GM12878 (cell line): ENCODE measurements around the gene RYR2. TPM values are rescaled to one million over a fixed set of nuclear protein-coding genes. Genes with fewer than 3 reads are reported as not detected.

ENCODE experiments used
- ATAC-seq: fragments of 200-7000 bp; cut with Tn5 transposase; 3 replicates; pipeline ENCODE4 v1.9.1; 2020; ENCODE audit warnings: mild to moderate bottlenecking, moderate library complexity
- BruUV-seq: library from RNA; stranded (reverse); fragments of 400-500 nt; replicated peaks from 2 replicates; lab custom pipeline; 2021; lab: Mats Ljungman, UMichigan
- CTCF ChIA-PET: fragments of 300-600 bp; sonication (Branson Sonifier 250); formaldehyde crosslinking; extraction: SDS; loops from one replicate; lab custom pipeline; 2021; ENCODE audit warnings: inconsistent platforms; lab: Yijun Ruan, JAX
- POLR2A ChIA-PET: fragments of 350-600 bp; formaldehyde crosslinking; extraction: SDS; loops from one replicate; lab custom pipeline; 2021; ENCODE audit warnings: inconsistent platforms; lab: Charles Lee
- RAD21 ChIA-PET: fragments of 300-600 bp; sonication (Branson Sonifier 250); formaldehyde crosslinking; loops from one replicate; lab custom pipeline; 2023; ENCODE audit warnings: antibody characterized with exemption; ENCODE audit not compliant: unreplicated experiment; lab: Charles Lee
- SMC1A ChIA-PET: fragments of 300-600 bp; sonication (Branson Sonifier 250); formaldehyde crosslinking; loops from one replicate; lab custom pipeline; 2023; ENCODE audit not compliant: unreplicated experiment, uncharacterized antibody; lab: Charles Lee
- DNase-seq: peaks from one replicate; pipeline ENCODE4 v3.0.0-alpha.2; 2011; ENCODE audit warnings: low read depth, low spot score
- FAIRE-seq: peaks from 3 replicates; lab custom pipeline; 2011; peaks lifted over from hg19 to GRCh38; lab: Jason Lieb, UNC
- H2AFZ ChIP-seq: 2 replicates; pipeline ENCODE4 v1.6.0; 2011; ENCODE audit warnings: low read depth, low read length, control low read depth; ENCODE audit not compliant: control insufficient read depth
- H3K27ac ChIP-seq: 2 replicates; pipeline ENCODE4 v1.5.1; 2011; ENCODE audit warnings: control low read depth; ENCODE audit not compliant: control insufficient read depth, insufficient read depth
- H3K27me3 ChIP-seq, 2 experiments: replicated peaks in 1 of 2; 2 replicates each; pipeline versions ENCODE4 v1.6.0 to v1.6.1; 2011; ENCODE audit warnings: low read length in 1 of 2; ENCODE audit not compliant: control insufficient read depth in 2 of 2, insufficient read depth in 2 of 2
- H3K36me3 ChIP-seq, 2 experiments: 2 replicates each; pipeline ENCODE4 v1.5.1; 2011; ENCODE audit warnings: low read length in 1 of 2; ENCODE audit not compliant: control insufficient read depth in 2 of 2, insufficient read depth in 2 of 2
- H3K4me1 ChIP-seq: 2 replicates; pipeline ENCODE4 v1.6.1; 2011; ENCODE audit warnings: mild to moderate bottlenecking, low read length, moderate library complexity, mixed read lengths; ENCODE audit not compliant: control insufficient read depth, insufficient read depth
- H3K4me2 ChIP-seq: 2 replicates; pipeline ENCODE4 v1.6.0; 2011; ENCODE audit warnings: control low read depth; ENCODE audit not compliant: control insufficient read depth, insufficient read depth
- H3K4me3 ChIP-seq: fragments of 200-600 bp; sonication (generic); 2 replicates; pipeline ENCODE4 v1.5.1; 2016
- H3K79me2 ChIP-seq: 2 replicates; pipeline ENCODE4 v1.6.0; 2011; ENCODE audit warnings: low read length; ENCODE audit not compliant: control insufficient read depth, insufficient read depth
- H3K9ac ChIP-seq: 2 replicates; pipeline ENCODE4 v1.8.0; 2011; ENCODE audit warnings: low read length, control low read depth, mixed read lengths; ENCODE audit not compliant: control insufficient read depth, insufficient read depth
- H3K9me3 ChIP-seq: replicated peaks from 3 replicates; pipeline ENCODE4 v1.5.1; 2011; ENCODE audit warnings: mild to moderate bottlenecking, low read length; ENCODE audit not compliant: control insufficient read depth, insufficient read depth
- H4K20me1 ChIP-seq: 2 replicates; pipeline ENCODE4 v1.6.0; 2011; ENCODE audit not compliant: control insufficient read depth, insufficient read depth
- CBX3 ChIP-seq: fragments of 200-600 bp; sonication (generic); IDR thresholded peaks from 2 replicates; pipeline ENCODE4 v1.6.1; 2016; ENCODE audit warnings: low read depth, borderline replicate concordance
- EP300 ChIP-seq, 2 experiments: fragments of 150-350 bp in 1 of 2; IDR thresholded peaks; 2 replicates each; pipeline ENCODE4 v1.6.1; 2011 to 2012; ENCODE audit warnings: low read depth in 2 of 2, low read length in 2 of 2, borderline replicate concordance in 1 of 2, improper control_type of control experiment in 1 of 2, inconsistent platforms in 1 of 2; ENCODE audit not compliant: control insufficient read depth in 1 of 2
- HDAC6 ChIP-seq: fragments of 200-600 bp; sonication (generic); IDR thresholded peaks from one replicate; pipeline ENCODE4 v1.8.0; 2017; ENCODE audit warnings: antibody characterized with exemption; ENCODE audit not compliant: unreplicated experiment
- IRF3 ChIP-seq: fragments of 450-650 bp; IDR thresholded peaks from 2 replicates; pipeline ENCODE4 v1.6.1; 2014; ENCODE audit warnings: mild to moderate bottlenecking
- KDM1A ChIP-seq: fragments of 200-600 bp; sonication (generic); IDR thresholded peaks from 2 replicates; pipeline ENCODE4 v1.6.1; 2016; ENCODE audit warnings: borderline replicate concordance
- POLR2AphosphoS5 ChIP-seq: IDR thresholded peaks from 2 replicates; pipeline ENCODE4 v1.6.1; 2011; ENCODE audit warnings: mild to moderate bottlenecking, low read length, inconsistent platforms
- SUPT20H ChIP-seq: IDR thresholded peaks from 2 replicates; pipeline ENCODE4 v1.6.1; 2011; ENCODE audit warnings: low read depth, mild to moderate bottlenecking, low read length, moderate library complexity, borderline replicate concordance; ENCODE audit not compliant: control insufficient read depth
- USF1 ChIP-seq: IDR thresholded peaks from 2 replicates; pipeline ENCODE4 v1.6.1; 2011; ENCODE audit warnings: borderline replicate concordance, low read depth, mild to moderate bottlenecking, moderate library complexity, mixed read lengths, low read length; ENCODE audit not compliant: insufficient read depth; ENCODE audit errors: extremely low read length
- ZNF207 ChIP-seq: fragments of 450-650 bp; IDR thresholded peaks from 2 replicates; pipeline ENCODE4 v1.6.1; 2014; ENCODE audit warnings: antibody characterized with exemption, mild to moderate bottlenecking, borderline replicate concordance
- ZNF622 ChIP-seq: fragments of 450-650 bp; IDR thresholded peaks from 2 replicates; pipeline ENCODE4 v1.6.1; 2017; ENCODE audit warnings: mild to moderate bottlenecking, inconsistent platforms
- ZSCAN29 ChIP-seq: fragments of 450-650 bp; IDR thresholded peaks from 2 replicates; pipeline ENCODE4 v1.6.1; 2017; ENCODE audit warnings: mild to moderate bottlenecking, moderate library complexity
- WGBS: methylation state at CpG from one replicate; pipeline ENCODE4 v1.1.6; 2016; ENCODE audit warnings: low lambda C conversion rate; ENCODE audit not compliant: insufficient replicate concordance, insufficient coverage; ENCODE audit errors: missing lambda C conversion rate; 5-methylcytosine and 5-hydroxymethylcytosine counted together
- in situ Hi-C: fragments of 300-500 bp; cut with MboI; formaldehyde crosslinking; loops from 9 replicates; pipeline ENCODE4 v1.14.3; 2018; ENCODE audit warnings: mixed read lengths
- intact Hi-C: fragments of 100-400 bp; cut with micrococcal nuclease; formaldehyde crosslinking; loops from one replicate; pipeline ENCODE4 v1.14.2; 2022; ENCODE audit not compliant: unreplicated experiment
- polyA plus RNA-seq, 11 experiments: library from polyadenylated mRNA; depleted of rRNA in 4 of 11; unstranded in 6 of 11; stranded (reverse) in 5 of 11; fragments of >200 nt; fragmentation: Nextera tagmentation in 4 of 11; fragmentation: Illumina TruSeq in 1 of 11; extraction: Ambion mirVana in 4 of 11; extraction: Trizol in 1 of 11; gene quantifications; 1 replicate in 1 of 11; 2 replicates in 10 of 11; pipeline versions ENCODE4 v1.2.1 to v1.2.3, GENCODE V29; 2011 to 2016; ENCODE audit warnings: inconsistent platforms in 2 of 11, missing spikeins in 2 of 11, low read depth in 1 of 11
- total RNA-seq, 4 experiments: library from RNA; depleted of rRNA in 3 of 4; stranded (reverse); fragments of >200 nt in 3 of 4; fragmentation: Illumina TruSeq in 1 of 4; extraction: Trizol in 1 of 4; gene quantifications; 2 replicates each; pipeline versions ENCODE4 v1.2.1 to v1.2.3, GENCODE V29; 2013 to 2021

RYR2 gene
- total and polyA plus RNA-seq, 10 of the 15 experiments (the other 5 are each of a cell fraction or from before 2014, with no cell fraction given), result 0.01 to 0.04 TPM; not detected in 8

GRCh38 chr1:237181743-237182317, 139.8 kb downstream of the RYR2 start (continued):
- TF ChIP-seq IRF3 (no peak), KDM1A (no peak), ZNF622 (no peak), ZSCAN29 (no peak), POLR2AphosphoS5 (no peak)
- TF ChIP-seq, all 136 proteins: peak for 0

- ChIA-PET CTCF (no interaction called here), RAD21 (no interaction called here), POLR2A (no interaction called here), SMC1A (no interaction called here)
- Histone ChIP-seq H3K9ac (no peak overlapping the region), H3K27me3 (no peaks in the 10 kb centered on the region), H2AFZ (no peak overlapping the region), H3K4me3 (no peak overlapping the region), H4K20me1 (no peaks in the 10 kb centered on the region), H3K9me3 (no peaks in the 10 kb centered on the region), H3K79me2 (no peaks in the 10 kb centered on the region), H3K4me2 (no peak overlapping the region), H3K36me3 (no peaks in the 10 kb centered on the region), H3K27ac (no peak overlapping the region), H3K4me1 (no peaks in the 10 kb centered on the region)
- in situ Hi-C loops, result no loop called here
- no peak for FAIRE-seq
- TF ChIP-seq ZNF207, result no peak
- TF ChIP-seq EP300 (IDR thresholded peaks at IDR 0.05; ENCODE audit: borderline replicate concordance in 1 of 2, control insufficient read depth in 1 of 2, low read depth in 2 of 2, low read length in 2 of 2), result no peak
- TF ChIP-seq SUPT20H, result no peak
- no peak for TF ChIP-seq CBX3
- TF ChIP-seq HDAC6, result no peak
- no peak for TF ChIP-seq USF1
- intact Hi-C loops, result no loop called here
- no peak for DNase-seq
- no peak for ATAC-seq
- 44% methylated on average over 7 of the region's 7 CpGs for WGBS
- no TSS peak for BruUV-seq
Observed at GRCh38 chr1:237183963-237184540, 142.1 kb downstream of the RYR2 start.
